Rectal smooth muscle tissue (tissue), 1 donor: ENCODE results near the gene MKRN2.
A peak's percentile ranks its signal among the peaks of the same experiment; 100 is the strongest.

Experiments
- H3K27ac ChIP-seq: one replicate; pipeline ENCODE4 v1.7.0; 2013; ENCODE audit warnings: low read depth, low read length, inconsistent platforms
- H3K27me3 ChIP-seq: one replicate; pipeline ENCODE4 v1.7.0; 2013; ENCODE audit warnings: low read length; ENCODE audit not compliant: control insufficient read depth, insufficient read depth
- H3K36me3 ChIP-seq: one replicate; pipeline ENCODE4 v1.7.0; 2013; ENCODE audit warnings: low read length; ENCODE audit not compliant: control insufficient read depth, insufficient read depth
- H3K4me1 ChIP-seq: one replicate; pipeline ENCODE4 v1.7.0; 2013; ENCODE audit warnings: low read length; ENCODE audit not compliant: control insufficient read depth, insufficient read depth
- H3K4me3 ChIP-seq: one replicate; pipeline ENCODE4 v1.7.0; 2013; ENCODE audit warnings: low read length
- H3K9ac ChIP-seq: one replicate; pipeline ENCODE4 v1.7.0; 2013; ENCODE audit warnings: low read length

Gene MKRN2

GRCh38 chr3:12556690-12557472 lies at the start of gene MKRN2:
Gene MKRN2, plus strand, starts transcription at chr3:12557087. Its CDS starts 64 bp downstream, at chr3:12557151.
- Histone ChIP-seq H3K4me1 (peaks cover 12% of the 10 kb centered on the region), H3K9ac (peak within 1 kb of the TSS; percentile 94), H3K27ac (peak within 1 kb of the TSS; percentile 98), H3K4me3 (peak within 1 kb of the TSS; percentile 92), H3K36me3 (peaks cover 1% of the 10 kb centered on the region), H3K27me3 (peaks cover 5% of the 10 kb centered on the region)

GRCh38 chr3:12507591-12508281 lies 49.2 kb upstream of the MKRN2 start:
- Histone ChIP-seq H3K9ac (no peak overlapping the region), H3K4me1 (no peaks in the 10 kb centered on the region), H3K27ac (no peak overlapping the region), H3K36me3 (peaks cover 9% of the 10 kb centered on the region), H3K27me3 (no peaks in the 10 kb centered on the region), H3K4me3 (no peak overlapping the region)

- no peaks in the 10 kb centered on the region for H3K4me1 ChIP-seq
- H3K9ac ChIP-seq: no peak overlapping the region
- peaks cover 6% of the 10 kb centered on the region for H3K36me3 ChIP-seq
- H3K4me3 ChIP-seq: no peak overlapping the region
- no peak overlapping the region for H3K27ac ChIP-seq
- H3K27me3 ChIP-seq: no peaks in the 10 kb centered on the region
These were observed 48.6 kb upstream of the MKRN2 start for GRCh38 chr3:12508291-12508700.

DNA sequence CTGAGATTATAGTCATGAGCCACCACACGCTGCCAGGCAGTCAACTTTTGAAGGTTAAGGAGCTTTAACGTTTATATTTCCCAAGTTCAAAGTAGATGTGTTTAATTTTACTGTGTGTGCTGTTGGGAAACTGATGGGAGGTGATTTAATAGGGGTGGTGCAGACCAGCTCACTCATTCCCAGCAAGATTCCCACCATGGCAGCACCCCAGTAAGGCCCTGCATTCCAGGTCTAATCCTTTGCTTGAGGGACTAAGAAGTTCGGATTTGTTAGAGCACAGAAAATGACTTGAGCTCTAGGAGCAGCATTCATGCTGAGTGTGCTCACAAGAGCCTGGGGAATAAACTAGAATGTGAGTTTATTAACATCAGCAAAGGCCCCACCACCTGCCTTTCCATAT lies 47.4 kb upstream of the MKRN2 start:
- H3K4me3 ChIP-seq: no peak overlapping the region
- no peak overlapping the region for H3K27ac ChIP-seq
- H3K9ac ChIP-seq: no peak overlapping the region
- H3K36me3 ChIP-seq: peaks cover 2% of the 10 kb centered on the region
- no peaks in the 10 kb centered on the region for H3K4me1 ChIP-seq
- no peaks in the 10 kb centered on the region for H3K27me3 ChIP-seq

DNA sequence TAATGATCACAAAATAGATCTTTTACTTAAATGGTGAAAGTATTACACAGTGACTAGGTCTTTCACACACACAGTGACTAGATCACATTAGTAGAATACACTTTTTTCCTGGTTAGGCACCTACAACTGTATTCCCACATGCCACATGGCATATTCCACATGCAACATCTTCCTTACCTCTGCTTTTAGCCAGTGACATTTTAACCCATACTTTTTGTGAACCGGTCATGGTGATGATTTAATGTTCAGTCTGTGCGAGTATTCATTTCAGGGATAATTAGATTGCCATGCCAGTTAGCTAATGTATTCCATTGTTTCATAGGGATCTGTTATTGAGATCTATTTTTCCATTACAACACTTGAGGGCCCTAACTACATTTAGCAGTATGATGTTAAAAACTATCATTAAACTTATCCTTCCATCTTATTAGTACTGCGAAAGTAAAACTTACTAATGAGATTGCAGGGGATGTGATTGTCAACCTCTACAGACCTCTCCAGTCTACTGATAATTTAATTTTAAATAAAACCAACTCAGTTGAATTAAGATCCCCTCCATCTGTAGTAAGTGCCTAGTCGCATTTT lies 44.3 kb upstream of the MKRN2 start:
- Histone ChIP-seq H3K9ac (no peak overlapping the region), H3K4me3 (no peak overlapping the region), H3K4me1 (no peaks in the 10 kb centered on the region), H3K27ac (no peak overlapping the region), H3K36me3 (no peaks in the 10 kb centered on the region), H3K27me3 (no peaks in the 10 kb centered on the region)

- no peaks in the 10 kb centered on the region for H3K36me3 ChIP-seq
- H3K27ac ChIP-seq: no peak overlapping the region
These were observed 43.0 kb upstream of the MKRN2 start for GRCh38 chr3:12513694-12514446.

DNA sequence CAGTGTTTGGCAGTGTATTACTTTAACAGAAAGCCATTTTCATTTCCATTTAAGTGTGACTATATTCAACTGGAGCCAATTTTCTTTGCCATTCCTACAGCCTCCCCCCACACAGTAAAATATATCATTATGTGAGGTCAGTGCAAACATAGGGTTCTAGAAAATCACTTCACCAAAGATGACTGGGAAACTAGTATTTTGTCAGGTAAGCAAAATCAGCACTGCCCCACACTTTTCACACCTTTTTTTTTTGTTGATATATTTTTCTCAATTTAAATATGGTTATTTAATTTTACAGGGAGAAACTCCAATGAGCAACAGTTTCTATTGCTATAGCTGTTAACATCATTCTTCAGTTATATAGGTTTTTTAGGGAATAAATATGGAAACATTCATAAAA lies 41.3 kb upstream of the MKRN2 start:
- Histone ChIP-seq H3K27ac (no peak overlapping the region), H3K4me3 (no peak overlapping the region), H3K9ac (no peak overlapping the region), H3K4me1 (no peaks in the 10 kb centered on the region), H3K36me3 (no peaks in the 10 kb centered on the region), H3K27me3 (no peaks in the 10 kb centered on the region)

More at GRCh38 chr3:12513694-12514446, 43.0 kb upstream of the MKRN2 start:
- Histone ChIP-seq H3K9ac (no peak overlapping the region), H3K27me3 (no peaks in the 10 kb centered on the region), H3K4me3 (no peak overlapping the region), H3K4me1 (no peaks in the 10 kb centered on the region)

GRCh38 chr3:12516873-12517272 lies 40.0 kb upstream of the MKRN2 start:
- H3K27me3 ChIP-seq: no peaks in the 10 kb centered on the region
- no peak overlapping the region for H3K4me3 ChIP-seq
- H3K4me1 ChIP-seq: no peaks in the 10 kb centered on the region

DNA sequence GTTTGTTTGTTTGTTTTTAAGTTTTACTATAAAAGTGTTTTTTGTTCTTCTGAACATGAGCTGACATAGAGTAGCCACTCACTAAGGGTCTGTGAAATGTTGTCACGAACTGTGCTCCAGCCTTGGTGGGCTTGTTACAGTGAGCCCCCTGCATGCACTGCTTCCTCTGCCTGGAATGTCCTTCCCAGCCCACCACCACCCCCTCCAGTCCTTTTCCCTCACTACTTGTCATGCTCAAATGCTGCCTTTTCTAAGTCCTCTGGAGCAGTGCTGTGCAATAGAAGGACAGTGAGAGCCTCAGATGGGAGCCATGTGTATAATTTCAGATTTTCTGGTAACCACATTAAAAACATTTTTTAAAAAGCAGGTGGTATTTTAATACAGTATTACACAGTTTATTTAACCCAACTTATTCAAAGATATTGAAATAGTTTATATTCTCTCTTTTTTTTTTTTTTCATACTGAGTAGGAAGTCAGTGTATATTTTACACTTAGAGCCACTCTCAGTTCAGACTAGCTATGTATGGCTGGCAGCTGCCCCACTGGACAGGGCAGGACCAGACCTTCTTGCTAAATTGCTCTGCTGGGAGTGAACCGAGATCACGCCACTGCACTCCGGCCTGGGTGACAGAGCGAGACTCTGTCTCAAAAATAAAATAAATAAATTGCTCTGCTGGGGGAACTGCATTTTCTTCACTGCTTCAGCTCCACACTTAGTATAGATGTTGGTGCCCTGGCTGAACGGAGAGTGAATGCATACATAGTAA lies 38.4 kb upstream of the MKRN2 start:
- H3K4me1 ChIP-seq: no peaks in the 10 kb centered on the region
- H3K4me3 ChIP-seq: no peak overlapping the region
- H3K9ac ChIP-seq: no peak overlapping the region
- H3K27ac ChIP-seq: no peak overlapping the region
- H3K36me3 ChIP-seq: peaks cover 4% of the 10 kb centered on the region
- H3K27me3 ChIP-seq: no peaks in the 10 kb centered on the region

More at GRCh38 chr3:12516873-12517272, 40.0 kb upstream of the MKRN2 start:
- Histone ChIP-seq H3K9ac (no peak overlapping the region), H3K27ac (no peak overlapping the region), H3K36me3 (peaks cover 4% of the 10 kb centered on the region)

GRCh38 chr3:12521010-12521409 lies 35.9 kb upstream of the MKRN2 start:
- Histone ChIP-seq H3K9ac (no peak overlapping the region), H3K27ac (no peak overlapping the region), H3K27me3 (no peaks in the 10 kb centered on the region), H3K4me1 (no peaks in the 10 kb centered on the region), H3K4me3 (no peak overlapping the region), H3K36me3 (peaks cover 4% of the 10 kb centered on the region)

GRCh38 chr3:12522721-12523120 lies 34.2 kb upstream of the MKRN2 start:
- Histone ChIP-seq H3K36me3 (peaks cover 10% of the 10 kb centered on the region), H3K4me1 (no peaks in the 10 kb centered on the region), H3K27ac (no peak overlapping the region)

More at GRCh38 chr3:12522721-12523120, 34.2 kb upstream of the MKRN2 start:
- no peak overlapping the region for H3K9ac ChIP-seq
- H3K4me3 ChIP-seq: no peak overlapping the region
- H3K27me3 ChIP-seq: no peaks in the 10 kb centered on the region
